Neuronal stem cell (in vitro differentiated cells): ENCODE results near the gene MYOZ3.

Experiments used
- DNase-seq: peaks from one replicate; pipeline ENCODE4 v3.0.0-alpha.2; 2013; ENCODE audit warnings: low spot score
- H2AFZ ChIP-seq: one replicate; pipeline ENCODE4 v1.6.1; 2013; ENCODE audit warnings: mild to moderate bottlenecking, low read length, inconsistent platforms
- H2AK5ac ChIP-seq: 2 replicates; pipeline ENCODE4 v1.6.1; 2013; ENCODE audit warnings: low read depth, mild to moderate bottlenecking, inconsistent platforms, low read length, moderate library complexity, mixed read lengths
- H2BK120ac ChIP-seq: 2 replicates; pipeline ENCODE4 v1.6.1; 2013; ENCODE audit warnings: low read depth, mild to moderate bottlenecking, inconsistent platforms, low read length, moderate library complexity, mixed read lengths
- H2BK12ac ChIP-seq: one replicate; pipeline ENCODE4 v1.6.1; 2013; ENCODE audit warnings: low read length, inconsistent platforms
- H2BK15ac ChIP-seq: 2 replicates; pipeline ENCODE4 v1.6.1; 2013; ENCODE audit warnings: mild to moderate bottlenecking, low read length, inconsistent platforms, mixed read lengths
- H2BK5ac ChIP-seq: one replicate; pipeline ENCODE4 v1.6.1; 2013; ENCODE audit warnings: inconsistent platforms, mild to moderate bottlenecking, low read length, moderate library complexity
- H3K14ac ChIP-seq: one replicate; pipeline ENCODE4 v1.6.1; 2013; ENCODE audit warnings: low read length, inconsistent platforms
- H3K18ac ChIP-seq: 2 replicates; pipeline ENCODE4 v1.6.1; 2013; ENCODE audit warnings: low read length, inconsistent platforms
- H3K23ac ChIP-seq: 2 replicates; pipeline ENCODE4 v1.6.1; 2013; ENCODE audit warnings: low read depth, mild to moderate bottlenecking, mixed read lengths, low read length, inconsistent platforms; ENCODE audit not compliant: poor library complexity
- H3K27ac ChIP-seq: replicated peaks from 3 replicates; pipeline ENCODE4 v1.5.1; 2013; ENCODE audit warnings: low read length, inconsistent platforms
- H3K27me3 ChIP-seq, 3 experiments: 2 replicates each; pipeline ENCODE4 v1.6.1; 2013; ENCODE audit warnings: low read length in 3 of 3, mild to moderate bottlenecking in 2 of 3, inconsistent platforms in 1 of 3, low read depth in 1 of 3, mixed read lengths in 1 of 3, moderate library complexity in 1 of 3; ENCODE audit not compliant: control insufficient read depth in 3 of 3, insufficient read depth in 3 of 3
- H3K36me3 ChIP-seq, 2 donors: replicated peaks in 1 of 2; 2 replicates each; pipeline ENCODE4 v1.6.1; 2013; ENCODE audit warnings: low read length in 2 of 2; ENCODE audit not compliant: control insufficient read depth in 2 of 2, insufficient read depth in 2 of 2
- H3K4ac ChIP-seq: 2 replicates; pipeline ENCODE4 v1.6.1; 2013; ENCODE audit warnings: inconsistent platforms, mild to moderate bottlenecking, low read length, moderate library complexity
- H3K4me1 ChIP-seq, 2 donors: 1 replicate in 1 of 2; 2 replicates in 1 of 2; pipeline ENCODE4 v1.6.1; 2013; ENCODE audit warnings: low read length in 2 of 2, low read depth in 1 of 2; ENCODE audit not compliant: control insufficient read depth in 2 of 2, insufficient read depth in 1 of 2
- H3K4me2 ChIP-seq: one replicate; pipeline ENCODE4 v1.6.1; 2013; ENCODE audit warnings: mild to moderate bottlenecking, low read length, inconsistent platforms; ENCODE audit not compliant: insufficient read depth, poor library complexity, severe bottlenecking
- H3K4me3 ChIP-seq, 2 donors: 2 replicates each; pipeline ENCODE4 v1.5.1; 2013; ENCODE audit warnings: low read length in 2 of 2, mild to moderate bottlenecking in 2 of 2, inconsistent platforms in 1 of 2, moderate library complexity in 1 of 2
- H3K79me1 ChIP-seq: one replicate; pipeline ENCODE4 v1.6.1; 2013; ENCODE audit warnings: low read depth, mild to moderate bottlenecking, inconsistent platforms, low read length, moderate library complexity
- H3K9ac ChIP-seq: one replicate; pipeline ENCODE4 v1.6.1; 2013; ENCODE audit warnings: mild to moderate bottlenecking, low read depth, low read length, inconsistent platforms; ENCODE audit not compliant: poor library complexity
- H3K9me3 ChIP-seq, 2 donors: replicated peaks in 1 of 2; 2 replicates each; pipeline versions ENCODE3 to v1.6.1; 2013; ENCODE audit warnings: low read length in 2 of 2, mild to moderate bottlenecking in 2 of 2, inconsistent platforms in 1 of 2, low read depth in 1 of 2, mixed read lengths in 1 of 2, moderate library complexity in 1 of 2; ENCODE audit not compliant: control insufficient read depth in 2 of 2, insufficient read depth in 1 of 2
- H4K8ac ChIP-seq: one replicate; pipeline ENCODE4 v1.6.1; 2013; ENCODE audit warnings: low read depth, mild to moderate bottlenecking, inconsistent platforms, low read length, moderate library complexity
- H4K91ac ChIP-seq: one replicate; pipeline ENCODE4 v1.6.1; 2013; ENCODE audit warnings: low read length, low read depth, mild to moderate bottlenecking, inconsistent platforms; ENCODE audit not compliant: poor library complexity
- WGBS, 2 donors: extraction: QIAGEN DNeasy Blood & Tissue Kit; methylation state at CpG; one replicate each; pipeline ENCODE4 v1.1.7; 2013; ENCODE audit warnings: missing lambda C conversion rate in 2 of 2, mixed read lengths in 1 of 2; ENCODE audit not compliant: insufficient read length in 2 of 2, insufficient replicate concordance in 1 of 2; ENCODE audit errors: extremely low coverage in 2 of 2; 5-methylcytosine and 5-hydroxymethylcytosine counted together

MYOZ3 gene

DNA sequence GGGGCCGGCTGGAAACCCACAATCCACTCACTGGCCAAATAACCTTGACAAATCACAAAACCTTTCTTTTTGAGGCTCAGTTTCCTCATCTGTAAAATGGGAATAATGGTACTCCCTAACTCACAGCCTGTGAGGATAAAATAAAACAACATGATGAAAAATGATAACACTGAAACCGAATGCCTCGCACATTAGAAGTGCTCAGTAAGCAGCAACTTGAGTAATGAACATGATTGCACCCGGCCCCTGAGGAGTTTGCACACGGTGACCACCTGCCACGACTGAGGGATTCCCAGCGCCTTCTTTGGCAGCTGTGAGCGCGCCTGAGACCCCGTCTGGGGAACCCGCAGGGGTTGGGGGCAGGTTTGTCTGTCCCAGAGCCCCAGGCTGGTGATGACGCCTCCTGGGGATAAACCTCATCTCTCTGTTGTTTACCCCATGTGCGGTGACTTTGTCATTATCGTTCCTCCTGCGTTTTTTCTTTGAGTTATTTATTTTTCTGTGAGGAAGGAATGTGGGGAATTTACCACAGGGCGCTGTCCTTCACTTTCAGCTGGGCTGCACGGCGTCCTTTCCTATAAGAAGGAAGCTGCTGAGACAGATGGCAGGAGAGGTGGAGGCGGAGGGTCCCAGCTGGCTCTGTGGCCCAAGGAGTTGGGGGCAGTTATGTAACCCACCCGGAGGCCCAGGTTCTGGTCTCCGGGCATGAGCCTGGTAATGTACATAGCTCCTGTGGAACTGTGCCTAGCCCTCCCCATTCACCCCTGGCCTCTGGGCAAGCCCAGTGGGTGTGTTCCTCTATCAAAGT is 23.6 kb upstream of the MYOZ3 start:
- no peaks in the 10 kb centered on the region for H3K79me1 ChIP-seq
- H3K18ac ChIP-seq = peak overlapping the region; percentile 74
- no peak overlapping the region for H3K9ac ChIP-seq
- no peak overlapping the region for H3K4me2 ChIP-seq
- H4K8ac ChIP-seq = no peak overlapping the region
- no peak overlapping the region for H3K4ac ChIP-seq
- H2AK5ac ChIP-seq = peak overlapping the region; percentile 36
- H3K36me3 ChIP-seq = no peaks in the 10 kb centered on the region
- no peak overlapping the region for H2BK15ac ChIP-seq
- H3K4me3 ChIP-seq = no peak overlapping the region
- no peaks in the 10 kb centered on the region for H3K9me3 ChIP-seq
- no CpG with 5 or more reads among the region's 21 CpGs for WGBS, 2 donors
- peaks cover 0 to 31% (median 0%) of the 10 kb centered on the region in 3 experiments for H3K27me3 ChIP-seq
- H3K4me1 ChIP-seq = peaks cover 17 to 34% of the 10 kb centered on the region in 2 donors
- no peak overlapping the region for H3K23ac ChIP-seq
- no peak overlapping the region for H2BK120ac ChIP-seq
- H2BK5ac ChIP-seq = no peak overlapping the region
- no peak overlapping the region for H4K91ac ChIP-seq
- no peak overlapping the region for H2BK12ac ChIP-seq
- H3K14ac ChIP-seq = no peak overlapping the region
- peak overlapping the region; percentile 41 for H3K27ac ChIP-seq
- no peak overlapping the region for H2AFZ ChIP-seq
- DNase-seq = no peak

DNA sequence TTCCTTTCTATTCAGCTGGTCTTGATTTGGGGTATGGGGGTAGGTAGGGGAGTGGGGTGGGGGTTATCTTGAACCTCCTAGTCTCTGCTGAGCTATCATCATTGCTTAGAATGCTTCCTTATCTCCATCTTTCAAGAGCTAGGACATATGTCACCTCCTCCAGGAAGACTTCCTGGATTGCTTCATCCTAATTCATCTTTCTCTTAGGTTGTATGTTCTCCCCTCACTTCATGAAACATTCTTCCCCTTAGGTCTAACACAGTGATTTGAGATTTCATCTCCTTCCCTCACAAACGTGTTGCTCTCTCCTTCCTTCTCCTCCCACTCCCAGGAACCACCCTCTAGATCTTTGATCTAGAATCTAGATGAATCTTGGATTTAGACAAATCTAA is 23.0 kb upstream of the MYOZ3 start:
- Histone ChIP-seq H3K4me3 (no peak overlapping the region), H2AFZ (no peak overlapping the region), H3K27ac (peak overlapping the region; percentile 41), H2AK5ac (peak overlapping the region; percentile 36), H4K8ac (no peak overlapping the region), H3K27me3 (peaks cover 0 to 26% (median 0%) of the 10 kb centered on the region in 3 experiments), H4K91ac (no peak overlapping the region), H3K9me3 (no peaks in the 10 kb centered on the region), H2BK15ac (no peak overlapping the region), H3K4ac (no peak overlapping the region), H3K14ac (no peak overlapping the region), H3K23ac (no peak overlapping the region), H3K9ac (no peak overlapping the region), H3K79me1 (no peaks in the 10 kb centered on the region), H3K4me2 (no peak overlapping the region), H2BK5ac (no peak overlapping the region), H3K18ac (peak overlapping the region; percentile 74), H3K4me1 (peaks cover 23 to 37% of the 10 kb centered on the region in 2 donors), H3K36me3 (no peaks in the 10 kb centered on the region), H2BK12ac (no peak overlapping the region), H2BK120ac (no peak overlapping the region)
- no CpG with 5 or more reads among the region's 1 CpG for WGBS, 2 donors
- DNase-seq = no peak

DNA sequence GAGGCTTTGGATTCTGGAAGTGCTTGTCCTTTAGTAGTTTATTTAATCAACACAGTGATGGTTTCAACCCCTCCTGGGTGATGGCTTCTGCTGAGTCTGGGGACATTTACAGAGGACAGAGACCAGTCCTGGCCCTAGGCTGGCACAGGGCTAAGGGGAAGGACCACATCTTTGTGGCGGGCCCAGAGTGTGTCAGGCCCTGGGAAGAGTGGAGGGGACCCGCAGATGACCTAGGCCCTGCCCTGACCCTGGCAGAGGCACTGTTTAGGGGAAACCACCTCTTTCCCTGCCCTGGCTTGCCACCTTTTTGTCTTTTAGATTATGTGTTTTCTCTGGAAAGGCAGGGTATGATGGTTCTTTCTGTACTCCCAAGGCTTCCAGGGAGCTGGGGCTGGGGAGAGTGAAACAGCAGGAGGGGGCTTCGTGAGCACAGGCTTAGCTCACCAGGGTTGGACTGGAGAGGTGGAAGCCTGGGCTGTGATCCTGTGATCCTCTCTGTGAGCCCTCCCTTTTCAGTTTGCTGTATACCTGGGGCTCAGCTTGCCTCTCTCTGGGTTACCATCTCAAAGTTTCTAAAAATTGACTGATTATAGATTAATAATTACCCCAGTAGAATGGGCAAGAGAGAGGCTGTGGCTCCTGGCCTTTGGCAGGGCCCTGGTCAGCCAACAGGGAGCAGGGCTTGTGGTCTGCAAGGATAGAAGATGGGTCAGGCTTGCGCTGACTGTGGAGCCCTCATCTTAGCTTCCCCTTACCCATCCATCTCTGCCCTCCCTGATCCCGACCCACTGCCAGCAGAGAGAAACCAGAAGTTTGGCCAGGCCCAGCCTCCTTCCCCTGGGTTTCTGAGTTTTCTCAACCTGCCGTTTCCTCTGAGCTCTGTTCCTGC is 22.3 kb upstream of the MYOZ3 start:
- no peak overlapping the region for H4K8ac ChIP-seq
- H3K27me3 ChIP-seq = peaks cover 0 to 26% (median 0%) of the 10 kb centered on the region in 3 experiments
- H4K91ac ChIP-seq = no peak overlapping the region
- H3K4me2 ChIP-seq = no peak overlapping the region
- H3K4ac ChIP-seq = peak overlapping the region; percentile 37
- no peak for DNase-seq
- no peak overlapping the region for H3K14ac ChIP-seq
- H2BK120ac ChIP-seq = peak overlapping the region; percentile 21
- no peak overlapping the region for H2BK12ac ChIP-seq
- H3K79me1 ChIP-seq = no peaks in the 10 kb centered on the region
- WGBS, 2 donors = no CpG with 5 or more reads among the region's 6 CpGs
- peak overlapping the region; percentile 81 for H3K18ac ChIP-seq
- H3K23ac ChIP-seq = no peak overlapping the region
- H3K4me1 ChIP-seq = peaks cover 25 to 38% of the 10 kb centered on the region in 2 donors
- H3K9ac ChIP-seq = no peak overlapping the region
- peak overlapping the region; percentile 39 for H3K27ac ChIP-seq
- H3K36me3 ChIP-seq = no peaks in the 10 kb centered on the region
- H2AK5ac ChIP-seq = peak overlapping the region; percentile 68
- H3K9me3 ChIP-seq = no peaks in the 10 kb centered on the region
- H2BK5ac ChIP-seq = peak overlapping the region; percentile 44
- no peak overlapping the region for H3K4me3 ChIP-seq
- H2AFZ ChIP-seq = no peak overlapping the region
- peak overlapping the region; percentile 7 for H2BK15ac ChIP-seq

DNA sequence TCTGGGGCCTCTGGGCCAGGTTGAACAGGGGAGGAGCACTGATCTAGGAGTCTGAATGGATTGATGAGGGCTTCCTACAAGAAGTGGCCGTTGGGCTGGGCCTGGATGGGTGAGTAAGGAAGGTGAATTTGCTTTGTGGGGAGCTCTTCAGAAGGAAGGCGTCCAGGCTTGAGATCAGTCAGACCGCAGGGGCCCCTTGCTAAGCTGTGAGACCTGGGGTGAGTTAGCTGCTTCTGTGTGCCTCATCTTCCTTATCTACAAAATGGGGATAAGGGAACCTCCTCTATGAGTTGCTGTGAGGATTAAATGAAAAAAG is 21.7 kb upstream of the MYOZ3 start:
- peak overlapping the region; percentile 21 for H2BK120ac ChIP-seq
- no peaks in the 10 kb centered on the region for H3K79me1 ChIP-seq
- WGBS, 2 donors = no CpG with 5 or more reads among the region's 3 CpGs
- H4K8ac ChIP-seq = no peak overlapping the region
- no peak overlapping the region for H3K27ac ChIP-seq
- H3K18ac ChIP-seq = peak overlapping the region; percentile 81
- H2AK5ac ChIP-seq = peak overlapping the region; percentile 68
- no peaks in the 10 kb centered on the region for H3K9me3 ChIP-seq
- H2BK12ac ChIP-seq = no peak overlapping the region
- H3K9ac ChIP-seq = no peak overlapping the region
- H3K14ac ChIP-seq = no peak overlapping the region
- H3K23ac ChIP-seq = no peak overlapping the region
- no peak overlapping the region for H3K4ac ChIP-seq
- H3K4me3 ChIP-seq = no peak overlapping the region
- no peak overlapping the region for H2AFZ ChIP-seq
- H3K27me3 ChIP-seq = peaks cover 0 to 26% (median 0%) of the 10 kb centered on the region in 3 experiments
- H2BK15ac ChIP-seq = peak overlapping the region; percentile 7
- no peak overlapping the region for H4K91ac ChIP-seq
- no peak for DNase-seq
- H3K36me3 ChIP-seq = no peaks in the 10 kb centered on the region
- peaks cover 25 to 40% of the 10 kb centered on the region in 2 donors for H3K4me1 ChIP-seq
- peak overlapping the region; percentile 44 for H2BK5ac ChIP-seq
- H3K4me2 ChIP-seq = no peak overlapping the region
